BE2C (cell line): ENCODE data around the gene CD248.
"Not testable (repeated sequence)": the region's sequence is repeated elsewhere in the genome, so short reads cannot be mapped to it uniquely, and the experiment has no call there.

Experiments
- DNase-seq: peaks from one replicate; pipeline ENCODE4 v3.0.0-alpha.2; 2020
- H3K27me3 ChIP-seq: fragments of 250-450 bp; sonication (Bioruptor Pico); 2 replicates; pipeline ENCODE4 v1.5.1; 2020; ENCODE audit warnings: mild to moderate bottlenecking
- H3K36me3 ChIP-seq: fragments of 250-450 bp; sonication (Bioruptor Pico); 2 replicates; pipeline ENCODE4 v1.5.1; 2020; ENCODE audit warnings: mild to moderate bottlenecking
- H3K4me1 ChIP-seq: fragments of 250-450 bp; sonication (Bioruptor Pico); 2 replicates; pipeline ENCODE4 v1.5.1; 2020
- H3K4me3 ChIP-seq: 2 replicates; pipeline ENCODE4 v1.5.1; 2011; ENCODE audit warnings: low read depth, low read length
- H3K9me3 ChIP-seq: fragments of 250-450 bp; sonication (Bioruptor Pico); 2 replicates; pipeline ENCODE4 v1.5.1; 2020
- TF ChIP-seq, protein P1 (sequence below): IDR thresholded peaks from 2 replicates; pipeline ENCODE4 v1.5.1; 2012; ENCODE audit warnings: mild to moderate bottlenecking, low read depth, low read length

The CD248 gene

DNA sequence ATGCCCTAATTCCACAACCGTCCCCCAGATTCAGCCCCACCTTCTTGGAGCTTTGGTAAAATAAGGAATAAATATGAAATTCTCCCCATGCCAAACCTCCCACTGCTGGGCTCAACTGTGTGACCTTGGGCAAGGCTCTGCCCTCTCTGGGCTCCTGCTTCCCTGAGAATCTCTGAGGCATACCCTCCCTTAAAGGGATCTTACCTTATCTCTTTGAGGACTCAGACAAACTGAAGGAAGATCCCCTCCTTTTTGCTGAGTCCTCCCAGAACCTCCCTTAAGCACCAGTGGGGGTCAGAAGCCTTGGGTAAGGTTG, 2.7 kb downstream of the CD248 start:
- no peaks in the 10 kb centered on the region for H3K27me3 ChIP-seq
- H3K36me3 ChIP-seq, result no peaks in the 10 kb centered on the region
- H3K4me3 ChIP-seq, result peak overlapping the region; percentile 62
- peaks cover 40% of the 10 kb centered on the region for H3K4me1 ChIP-seq
- DNase-seq, result no peak
- TF ChIP-seq, protein P1, sequence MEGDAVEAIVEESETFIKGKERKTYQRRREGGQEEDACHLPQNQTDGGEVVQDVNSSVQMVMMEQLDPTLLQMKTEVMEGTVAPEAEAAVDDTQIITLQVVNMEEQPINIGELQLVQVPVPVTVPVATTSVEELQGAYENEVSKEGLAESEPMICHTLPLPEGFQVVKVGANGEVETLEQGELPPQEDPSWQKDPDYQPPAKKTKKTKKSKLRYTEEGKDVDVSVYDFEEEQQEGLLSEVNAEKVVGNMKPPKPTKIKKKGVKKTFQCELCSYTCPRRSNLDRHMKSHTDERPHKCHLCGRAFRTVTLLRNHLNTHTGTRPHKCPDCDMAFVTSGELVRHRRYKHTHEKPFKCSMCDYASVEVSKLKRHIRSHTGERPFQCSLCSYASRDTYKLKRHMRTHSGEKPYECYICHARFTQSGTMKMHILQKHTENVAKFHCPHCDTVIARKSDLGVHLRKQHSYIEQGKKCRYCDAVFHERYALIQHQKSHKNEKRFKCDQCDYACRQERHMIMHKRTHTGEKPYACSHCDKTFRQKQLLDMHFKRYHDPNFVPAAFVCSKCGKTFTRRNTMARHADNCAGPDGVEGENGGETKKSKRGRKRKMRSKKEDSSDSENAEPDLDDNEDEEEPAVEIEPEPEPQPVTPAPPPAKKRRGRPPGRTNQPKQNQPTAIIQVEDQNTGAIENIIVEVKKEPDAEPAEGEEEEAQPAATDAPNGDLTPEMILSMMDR, result no peak
- H3K9me3 ChIP-seq, result no peaks in the 10 kb centered on the region

DNA sequence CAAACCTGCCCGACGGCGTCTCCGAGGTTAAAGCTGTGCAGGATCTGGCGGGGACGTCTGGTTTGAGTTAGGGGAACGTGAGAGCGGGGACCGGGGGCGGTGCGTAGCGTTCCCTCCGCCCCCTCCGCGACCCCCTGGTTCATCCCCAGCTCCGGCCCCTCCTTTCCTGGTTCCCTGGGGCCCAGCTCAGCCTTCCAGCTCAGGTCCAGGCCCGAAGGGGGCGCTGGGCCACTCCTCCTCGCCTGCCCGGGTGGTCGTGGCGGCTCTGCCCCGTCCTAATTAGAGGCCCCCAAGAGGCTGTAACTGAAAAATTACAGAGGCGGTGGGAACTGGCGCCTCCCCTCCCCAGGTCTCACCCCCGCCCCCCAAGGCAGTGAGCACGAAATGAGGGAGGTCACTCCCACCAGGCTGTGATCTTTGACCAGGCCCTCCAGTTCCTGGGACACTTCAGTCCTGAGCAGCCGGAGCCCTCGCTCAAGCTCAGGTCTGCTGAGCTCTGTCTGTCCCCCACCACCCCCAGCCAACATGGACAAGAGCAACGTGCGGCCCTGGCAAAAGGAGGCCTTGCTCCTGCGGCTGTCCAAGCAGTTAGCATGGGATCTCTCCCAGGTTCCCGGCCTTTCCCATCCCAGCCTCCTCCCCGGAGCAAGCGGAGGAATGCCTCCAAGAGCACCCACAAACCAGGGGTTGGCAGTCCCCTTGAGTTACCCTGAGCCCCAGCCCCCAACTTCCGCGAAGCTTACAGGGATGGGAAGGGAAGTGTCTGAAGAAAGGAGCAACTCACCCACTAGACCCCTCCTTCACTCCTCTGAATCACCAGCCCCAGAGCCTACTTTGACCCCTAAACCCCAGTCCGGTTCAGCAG, 3.3 kb downstream of the CD248 start:
- peak; percentile 45 for DNase-seq
- H3K27me3 ChIP-seq, result no peaks in the 10 kb centered on the region
- no peaks in the 10 kb centered on the region for H3K36me3 ChIP-seq
- TF ChIP-seq, protein P1, result peak; percentile 40
- H3K9me3 ChIP-seq, result no peaks in the 10 kb centered on the region
- H3K4me3 ChIP-seq, result peak overlapping the region; percentile 62
- peaks cover 39% of the 10 kb centered on the region for H3K4me1 ChIP-seq

DNA sequence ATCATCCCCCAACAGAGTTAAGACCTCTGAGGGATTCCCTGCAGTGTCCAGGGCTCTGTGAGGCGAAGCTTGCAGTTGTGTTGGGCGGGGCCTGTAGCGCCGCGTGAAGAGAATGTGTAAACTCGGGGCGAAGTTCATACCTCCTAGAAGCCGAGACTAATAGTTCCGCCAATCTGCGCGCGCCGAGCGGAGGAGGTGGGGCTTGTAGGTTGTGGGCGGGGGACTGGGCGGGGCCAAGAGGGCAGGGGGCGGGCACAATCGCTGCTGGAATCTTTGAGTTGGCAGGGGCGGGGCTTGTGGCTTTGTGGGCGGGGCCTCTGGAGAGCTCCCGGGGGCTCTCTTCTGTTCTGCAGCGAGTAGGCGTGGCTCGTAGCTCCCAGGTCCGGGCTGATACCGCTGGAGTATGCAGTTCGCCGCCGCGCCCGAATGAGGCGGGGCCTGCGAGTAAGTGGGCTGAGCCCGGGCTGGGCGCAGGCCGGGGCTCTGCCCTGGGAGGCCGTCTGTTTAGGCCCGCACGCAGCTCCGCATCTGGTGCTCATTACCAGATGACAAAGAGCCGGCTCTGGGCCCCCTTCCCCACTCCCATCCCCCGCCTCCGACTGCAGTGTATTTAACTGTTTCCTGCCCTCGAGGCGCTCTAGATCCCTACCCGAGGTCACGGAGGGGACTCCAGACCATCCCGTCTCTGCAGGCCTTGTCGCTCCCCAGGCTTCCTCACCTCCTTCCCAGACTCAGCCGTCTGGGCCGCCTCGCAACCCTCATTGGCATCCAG, 4.1 kb downstream of the CD248 start:
- peaks cover 31% of the 10 kb centered on the region for H3K4me1 ChIP-seq
- DNase-seq, result peak; percentile 100
- TF ChIP-seq, protein P1, result no peak
- peak overlapping the region; percentile 68 for H3K4me3 ChIP-seq
- no peaks in the 10 kb centered on the region for H3K36me3 ChIP-seq
- no peaks in the 10 kb centered on the region for H3K27me3 ChIP-seq
- no peaks in the 10 kb centered on the region for H3K9me3 ChIP-seq

DNA sequence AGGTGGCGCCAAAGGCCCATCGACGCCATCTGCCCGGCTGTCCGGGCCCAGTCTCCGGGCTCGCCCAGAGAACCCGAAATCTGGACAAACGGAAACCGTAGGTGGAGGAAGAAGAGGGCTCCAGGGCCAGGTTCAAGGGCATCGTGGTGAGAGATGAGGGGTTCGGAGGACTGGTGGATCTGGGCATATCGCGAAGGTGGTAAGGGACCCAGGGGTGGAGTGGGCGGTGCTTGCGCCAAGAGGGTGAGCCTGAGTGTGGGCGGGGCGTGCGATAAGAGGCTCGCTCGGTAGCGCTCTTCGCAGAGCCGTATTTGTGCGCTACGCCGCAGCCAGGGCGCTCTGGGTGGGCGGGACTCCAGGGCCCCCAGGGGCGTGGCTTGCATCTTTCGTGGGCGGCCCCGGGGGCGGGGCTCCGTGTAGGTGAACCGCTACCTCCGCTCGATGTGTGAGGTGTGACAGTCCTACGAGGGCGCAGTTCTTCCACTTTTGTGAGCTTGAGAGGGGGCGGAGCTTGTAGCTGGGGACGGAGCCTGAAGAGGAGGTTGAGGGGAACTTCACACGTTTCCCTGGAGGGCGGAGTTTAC, 4.8 kb downstream of the CD248 start:
- DNase-seq, result peak; percentile 97

DNA sequence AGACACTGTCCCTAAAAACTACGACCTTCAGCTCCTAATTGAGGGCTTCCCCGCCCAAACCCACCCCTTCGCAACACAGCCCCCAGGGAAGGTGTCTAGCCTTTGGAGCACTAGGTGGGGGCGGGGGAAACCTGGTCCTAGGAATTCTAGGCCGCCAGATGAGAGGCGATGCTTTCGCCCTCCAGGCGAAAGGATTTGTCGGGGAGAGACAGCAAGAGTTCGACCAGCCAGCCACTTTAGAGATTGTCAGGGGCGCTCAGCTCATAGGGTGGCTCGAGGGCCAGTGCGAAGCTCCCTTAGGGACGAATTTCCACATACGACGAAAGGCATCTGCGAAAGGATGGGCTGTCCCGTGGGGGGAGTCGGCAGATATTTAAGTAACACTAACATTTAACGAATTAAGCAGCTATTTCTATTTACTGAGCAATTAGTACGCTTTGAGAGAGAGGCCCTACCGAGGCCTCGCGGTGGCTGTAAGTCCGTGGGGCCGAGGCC, 5.3 kb downstream of the CD248 start:
- TF ChIP-seq, protein P1, result peak; percentile 89
- no peaks in the 10 kb centered on the region for H3K36me3 ChIP-seq
- H3K4me3 ChIP-seq, result peak overlapping the region; percentile 68
- H3K27me3 ChIP-seq, result no peaks in the 10 kb centered on the region
- H3K9me3 ChIP-seq, result no peaks in the 10 kb centered on the region
- peak; percentile 54 for DNase-seq
- H3K4me1 ChIP-seq, result peaks cover 25% of the 10 kb centered on the region

More for the DNA sequence above, 4.8 kb downstream of the CD248 start:
- Histone ChIP-seq H3K9me3 (no peaks in the 10 kb centered on the region), H3K27me3 (no peaks in the 10 kb centered on the region), H3K36me3 (no peaks in the 10 kb centered on the region), H3K4me3 (peak overlapping the region; percentile 68), H3K4me1 (peaks cover 27% of the 10 kb centered on the region)
- TF ChIP-seq, protein P1, result no peak

DNA sequence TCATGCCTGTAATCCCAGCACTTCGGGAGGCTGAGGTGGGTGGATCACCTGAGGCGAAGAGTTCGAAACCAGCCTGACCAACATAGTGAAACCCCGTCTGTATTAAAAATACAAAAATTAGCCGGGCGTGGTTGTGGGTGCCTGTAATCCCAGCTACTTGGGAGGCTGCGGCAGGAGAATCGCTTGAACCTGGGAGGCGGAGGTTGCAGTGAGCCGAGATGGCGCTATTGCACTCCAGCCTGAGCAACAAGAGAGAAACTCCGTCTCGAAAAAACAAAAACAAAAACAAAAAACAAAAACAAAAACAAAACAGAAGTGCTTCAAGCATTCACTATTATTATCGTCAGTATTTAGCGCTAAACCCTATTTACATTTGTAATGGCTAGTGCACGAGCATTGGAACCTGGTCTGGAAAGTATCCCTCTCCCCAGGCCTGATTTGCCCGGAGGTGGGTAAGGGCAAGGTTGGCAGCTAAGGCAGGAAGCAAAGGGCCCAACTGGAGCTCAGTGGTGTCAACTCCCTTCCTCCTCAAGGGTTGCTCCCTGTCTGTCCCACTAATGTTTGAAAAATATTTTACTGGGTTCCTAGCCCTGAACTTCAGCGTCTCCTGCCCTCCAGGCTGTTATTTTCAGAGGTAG, 5.9 kb downstream of the CD248 start:
- peaks cover 19% of the 10 kb centered on the region for H3K4me1 ChIP-seq
- not testable (repeated sequence) for H3K36me3 ChIP-seq, DNase-seq, H3K9me3 ChIP-seq, H3K4me3 ChIP-seq, H3K27me3 ChIP-seq
